Measurements from ENCODE around the gene TCHHL1. TPM values are rescaled to one million over a fixed set of nuclear protein-coding genes. Genes with fewer than 3 reads are reported as not detected.

TCHHL1 gene
- total and polyA plus RNA-seq, 9 of the 15 experiments (the other 6 are each of a cell fraction or from before 2014, with no cell fraction given): not detected

GRCh38 chr1:152107031-152107983 is 18.4 kb upstream of the TCHHL1 start:
- ChIA-PET POLR2A (interaction anchor here (0.6 kb wide), 1 partner anchor 208 kb away, joined by 3 read pairs; no protein-coding TSS in a partner anchor), CTCF (ENCODE audit: low intra/inter-chr PET ratio) (no interaction called here)
- ATAC-seq (no peak), DNase-seq (ENCODE audit: extremely low read depth in 1 of 4, low spot score in 3 of 4) (no peak), FAIRE-seq (no peak)
- no peaks in the 10 kb centered on the region for H3K9me3 ChIP-seq (replicated peaks; ENCODE audit: control insufficient read depth, insufficient read depth, low read depth, low read length)
- H4K20me1 ChIP-seq (replicated peaks; ENCODE audit: control insufficient read depth, insufficient read depth, low read length): no peaks in the 10 kb centered on the region
- H3K27me3 ChIP-seq (ENCODE audit: control insufficient read depth in 2 of 2, insufficient read depth in 2 of 2, low read length in 2 of 2): peaks cover 7 to 51% of the 10 kb centered on the region in 2 experiments; a peak in 3 of 5 replicates
- H3K79me2 ChIP-seq (ENCODE audit: control insufficient read depth, insufficient read depth, low read length): no peaks in the 10 kb centered on the region
- no peaks in the 10 kb centered on the region for H3K36me3 ChIP-seq (ENCODE audit: control insufficient read depth, insufficient read depth, low read length)
- 36% methylated on average over 41 of the region's 41 CpGs for WGBS (ENCODE audit: insufficient coverage, low coverage, missing lambda C conversion rate)
- no TSS peak for BruUV-seq (replicated peaks)
- intact Hi-C loops (cut with micrococcal nuclease): no loop called here
- H3K9me1 ChIP-seq (ENCODE audit: control insufficient read depth, insufficient read depth, low read length): no peaks in the 10 kb centered on the region
- H3K9ac ChIP-seq (ENCODE audit: insufficient read depth in 1 of 2, low read depth in 2 of 2, low read length in 2 of 2): no peak overlapping the region
- no peak overlapping the region for H2AFZ ChIP-seq (ENCODE audit: low read depth, low read length)
- no peak overlapping the region for H3K4me2 ChIP-seq (ENCODE audit: insufficient read depth, low read length)
- H3K27ac ChIP-seq (ENCODE audit: extremely low read depth, low read depth, low read length): no peak overlapping the region
- no peak overlapping the region for H3K4me3 ChIP-seq
- H3K4me1 ChIP-seq (replicated peaks in 1 of 2; ENCODE audit: control insufficient read depth in 2 of 2, insufficient read depth in 2 of 2, low read length in 2 of 2): peaks cover 0 to 14% of the 10 kb centered on the region in 2 experiments; a peak in 1 of 5 replicates
- TF ChIP-seq ZNF79 (CRISPR knock-in tag; IDR thresholded peaks at IDR 0.05; ENCODE audit: low read depth): no peak
- in situ Hi-C loops (cut with MboI): no loop called here

- WGBS (ENCODE audit: insufficient coverage, low coverage, missing lambda C conversion rate): 3% methylated on average over 2 of the region's 2 CpGs
- no peaks in the 10 kb centered on the region for H3K9me1 ChIP-seq (ENCODE audit: control insufficient read depth, insufficient read depth, low read length)
- H3K79me2 ChIP-seq (ENCODE audit: control insufficient read depth, insufficient read depth, low read length): no peaks in the 10 kb centered on the region
- no peaks in the 10 kb centered on the region for H3K36me3 ChIP-seq (ENCODE audit: control insufficient read depth, insufficient read depth, low read length)
- H3K27me3 ChIP-seq (ENCODE audit: control insufficient read depth in 2 of 2, insufficient read depth in 2 of 2, low read length in 2 of 2): peaks cover 4 to 31% of the 10 kb centered on the region in 2 experiments; a peak in 3 of 5 replicates
- no peak overlapping the region for H3K9ac ChIP-seq (ENCODE audit: insufficient read depth in 1 of 2, low read depth in 2 of 2, low read length in 2 of 2)
- CTCF ChIA-PET (ENCODE audit: low intra/inter-chr PET ratio): no interaction called here
- in situ Hi-C loops (cut with MboI): no loop called here
- ATAC-seq: no peak
- no peak overlapping the region for H3K27ac ChIP-seq (ENCODE audit: extremely low read depth, low read depth, low read length)
- H4K20me1 ChIP-seq (replicated peaks; ENCODE audit: control insufficient read depth, insufficient read depth, low read length): no peaks in the 10 kb centered on the region
- BruUV-seq (replicated peaks): no TSS peak
- no peaks in the 10 kb centered on the region for H3K4me1 ChIP-seq (replicated peaks in 1 of 2; ENCODE audit: control insufficient read depth in 2 of 2, insufficient read depth in 2 of 2, low read length in 2 of 2)
- intact Hi-C loops (cut with micrococcal nuclease): no loop called here
- POLR2A ChIA-PET: interaction anchor here (1.1 kb wide), 1 partner anchor 22 kb away, joined by 3 read pairs; no protein-coding TSS in a partner anchor
- no peak for DNase-seq (ENCODE audit: extremely low read depth in 1 of 4, low spot score in 3 of 4)
- H3K9me3 ChIP-seq (replicated peaks; ENCODE audit: control insufficient read depth, insufficient read depth, low read depth, low read length): no peaks in the 10 kb centered on the region
- no peak for FAIRE-seq
- no peak overlapping the region for H2AFZ ChIP-seq (ENCODE audit: low read depth, low read length)
- no peak overlapping the region for H3K4me3 ChIP-seq
- no peak overlapping the region for H3K4me2 ChIP-seq (ENCODE audit: insufficient read depth, low read length)
- no peak for TF ChIP-seq RBFOX2 (IDR thresholded peaks at IDR 0.05; ENCODE audit: low read depth, low read length)
- no peak for TF ChIP-seq CBFA2T3 (IDR thresholded peaks at IDR 0.05)
- TF ChIP-seq ZFX (CRISPR knock-in tag; IDR thresholded peaks at IDR 0.05): no peak
- TF ChIP-seq RBM17 (IDR thresholded peaks at IDR 0.05; ENCODE audit: borderline replicate concordance, low read depth, low read length): no peak
- no peak for TF ChIP-seq PBX2 (CRISPR knock-in tag; IDR thresholded peaks at IDR 0.05; ENCODE audit: low read depth)
- TF ChIP-seq PBX2 (tag; conservative IDR thresholded peaks at IDR 0.05; ENCODE audit: low read depth): no peak
- no peak for TF ChIP-seq ZNF184 (CRISPR knock-in tag; IDR thresholded peaks at IDR 0.05)
- TF ChIP-seq ZNF232 (CRISPR knock-in tag; IDR thresholded peaks at IDR 0.05): no peak
- no peak for TF ChIP-seq CHD2 (IDR thresholded peaks at IDR 0.05; ENCODE audit: low read depth, low read length)
- TF ChIP-seq TGIF2 (CRISPR knock-in tag; IDR thresholded peaks at IDR 0.05): no peak
- TF ChIP-seq ETV6 (IDR thresholded peaks at IDR 0.05; ENCODE audit: borderline replicate concordance in 1 of 2, low read depth in 2 of 2, low read length in 1 of 2): no peak
- TF ChIP-seq ETV6 (CRISPR knock-in tag; IDR thresholded peaks at IDR 0.05; ENCODE audit: borderline replicate concordance): no peak
These were observed 16.0 kb upstream of the TCHHL1 start for GRCh38 chr1:152104854-152105253.
